ENCODE measurements around the gene CELA2A.

Gene CELA2A

GRCh38 chr1:15444468-15445389 lies 11.8 kb upstream of the CELA2A start:
- no peak overlapping the region for H3K4me3 ChIP-seq (ENCODE audit: low read depth, low read length)
- no peak for DNase-seq (ENCODE audit: low read depth)
- TF ChIP-seq, protein P1, sequence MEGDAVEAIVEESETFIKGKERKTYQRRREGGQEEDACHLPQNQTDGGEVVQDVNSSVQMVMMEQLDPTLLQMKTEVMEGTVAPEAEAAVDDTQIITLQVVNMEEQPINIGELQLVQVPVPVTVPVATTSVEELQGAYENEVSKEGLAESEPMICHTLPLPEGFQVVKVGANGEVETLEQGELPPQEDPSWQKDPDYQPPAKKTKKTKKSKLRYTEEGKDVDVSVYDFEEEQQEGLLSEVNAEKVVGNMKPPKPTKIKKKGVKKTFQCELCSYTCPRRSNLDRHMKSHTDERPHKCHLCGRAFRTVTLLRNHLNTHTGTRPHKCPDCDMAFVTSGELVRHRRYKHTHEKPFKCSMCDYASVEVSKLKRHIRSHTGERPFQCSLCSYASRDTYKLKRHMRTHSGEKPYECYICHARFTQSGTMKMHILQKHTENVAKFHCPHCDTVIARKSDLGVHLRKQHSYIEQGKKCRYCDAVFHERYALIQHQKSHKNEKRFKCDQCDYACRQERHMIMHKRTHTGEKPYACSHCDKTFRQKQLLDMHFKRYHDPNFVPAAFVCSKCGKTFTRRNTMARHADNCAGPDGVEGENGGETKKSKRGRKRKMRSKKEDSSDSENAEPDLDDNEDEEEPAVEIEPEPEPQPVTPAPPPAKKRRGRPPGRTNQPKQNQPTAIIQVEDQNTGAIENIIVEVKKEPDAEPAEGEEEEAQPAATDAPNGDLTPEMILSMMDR (IDR thresholded peaks at IDR 0.05; ENCODE audit: insufficient read depth, low read depth, low read length, missing control alignments), result no peak

GRCh38 chr1:15445390-15446122 lies 11.0 kb upstream of the CELA2A start:
- no peak overlapping the region for H3K4me3 ChIP-seq (ENCODE audit: low read depth, low read length)
- DNase-seq (ENCODE audit: low read depth), result no peak
- TF ChIP-seq, protein P1 (IDR thresholded peaks at IDR 0.05; ENCODE audit: insufficient read depth, low read depth, low read length, missing control alignments), result no peak

DNA sequence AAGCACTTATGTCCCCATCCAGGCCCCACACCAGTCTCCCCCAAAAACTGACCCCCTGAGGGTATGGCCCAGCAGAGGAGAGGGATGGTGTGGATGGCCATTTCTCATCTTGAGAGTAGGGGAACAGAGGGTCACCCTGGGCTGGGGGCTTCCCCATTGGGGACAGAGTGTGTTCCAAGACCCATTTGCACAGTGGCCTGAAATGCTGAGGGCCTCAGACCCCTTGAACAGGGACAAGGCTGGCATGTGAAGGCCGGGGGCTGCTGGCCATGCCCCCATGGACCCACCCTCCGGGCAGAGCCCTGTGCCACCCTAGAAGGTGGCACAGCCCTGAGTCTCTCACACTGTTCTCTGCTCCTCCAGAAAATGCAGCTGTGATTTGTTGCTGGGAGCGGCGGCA lies 10.3 kb upstream of the CELA2A start:
- TF ChIP-seq, protein P1 (IDR thresholded peaks at IDR 0.05; ENCODE audit: insufficient read depth, low read depth, low read length, missing control alignments), result no peak
- DNase-seq (ENCODE audit: low read depth), result no peak

GRCh38 chr1:15448877-15449462 lies 7.6 kb upstream of the CELA2A start:
- TF ChIP-seq, protein P1 (IDR thresholded peaks at IDR 0.05; ENCODE audit: insufficient read depth, low read depth, low read length, missing control alignments), result no peak
- no peak overlapping the region for H3K4me3 ChIP-seq (ENCODE audit: low read depth, low read length)

More for the DNA sequence above, 10.3 kb upstream of the CELA2A start:
- no peak overlapping the region for H3K4me3 ChIP-seq (ENCODE audit: low read depth, low read length)

DNA sequence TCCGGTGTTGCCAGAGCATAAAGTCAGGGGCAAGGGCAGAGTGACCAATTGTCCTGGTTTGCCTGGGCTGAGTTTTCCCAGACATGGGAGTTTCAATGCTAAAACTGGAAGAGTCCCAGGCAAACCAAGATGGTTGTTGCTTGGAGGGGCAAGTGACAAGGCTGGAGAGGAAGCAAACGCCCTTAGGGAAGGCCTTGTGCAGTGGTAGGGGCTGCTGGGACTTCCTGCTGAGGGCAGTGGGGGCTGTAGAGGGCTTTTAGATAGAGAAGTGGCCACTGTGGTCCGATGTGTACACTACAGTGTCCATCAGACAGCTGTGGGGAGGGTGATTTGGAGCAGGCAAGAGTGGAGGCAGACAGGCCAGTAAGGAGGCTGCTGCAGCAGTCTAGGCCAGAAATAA lies 7.0 kb upstream of the CELA2A start:
- TF ChIP-seq, protein P1 (IDR thresholded peaks at IDR 0.05; ENCODE audit: insufficient read depth, low read depth, low read length, missing control alignments), result no peak
- no peak overlapping the region for H3K4me3 ChIP-seq (ENCODE audit: low read depth, low read length)

More at GRCh38 chr1:15448877-15449462, 7.6 kb upstream of the CELA2A start:
- DNase-seq (ENCODE audit: low read depth), result no peak

DNA sequence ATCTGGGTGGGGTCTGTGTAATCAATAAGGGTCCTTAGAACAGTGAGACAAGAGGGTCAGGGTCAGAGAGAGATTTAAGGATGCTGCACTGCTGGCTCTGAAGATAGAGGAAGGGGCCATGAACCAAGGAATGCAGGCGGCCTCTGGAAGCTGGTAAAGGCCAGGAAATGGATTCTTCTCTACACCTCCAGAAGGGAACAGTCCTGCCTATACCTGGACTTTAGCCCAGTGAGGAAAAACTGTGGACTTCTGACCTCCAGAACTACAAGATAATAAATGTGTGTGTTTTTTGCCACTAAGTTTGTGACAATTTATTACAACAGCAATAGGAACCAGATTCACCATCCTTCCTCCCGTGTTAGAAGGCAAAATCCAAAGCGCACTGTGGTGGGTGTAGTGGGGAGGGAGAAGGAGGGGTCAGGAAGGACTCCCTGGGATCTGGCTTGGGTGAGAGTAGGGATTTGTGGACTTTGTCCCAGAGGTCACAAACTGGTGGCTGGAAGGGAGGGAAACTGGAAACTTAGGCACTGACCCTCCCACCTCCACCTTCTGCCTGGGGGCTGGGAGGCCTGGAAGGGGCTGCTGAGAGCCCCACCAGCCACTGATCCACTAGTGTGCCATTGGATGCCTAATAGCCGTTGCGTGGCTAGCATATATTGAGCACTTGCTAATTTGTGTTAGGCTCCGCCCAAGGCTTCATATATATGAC lies 5.4 kb upstream of the CELA2A start:
- TF ChIP-seq, protein P1 (IDR thresholded peaks at IDR 0.05; ENCODE audit: insufficient read depth, low read depth, low read length, missing control alignments), result no peak
- no peak for DNase-seq (ENCODE audit: low read depth)
- H3K4me3 ChIP-seq (ENCODE audit: low read depth, low read length), result no peak overlapping the region

More for the DNA sequence above, 7.0 kb upstream of the CELA2A start:
- no peak for DNase-seq (ENCODE audit: low read depth)
